ENCODE data around the gene VCL. TPM values are rescaled to one million over a fixed set of nuclear protein-coding genes. Genes with fewer than 3 reads are reported as not detected.
A peak's percentile ranks its signal among the peaks of the same experiment; 100 is the strongest.

VCL gene
- total RNA-seq, 1 experiment from 2014 or later, result 106 TPM

DNA sequence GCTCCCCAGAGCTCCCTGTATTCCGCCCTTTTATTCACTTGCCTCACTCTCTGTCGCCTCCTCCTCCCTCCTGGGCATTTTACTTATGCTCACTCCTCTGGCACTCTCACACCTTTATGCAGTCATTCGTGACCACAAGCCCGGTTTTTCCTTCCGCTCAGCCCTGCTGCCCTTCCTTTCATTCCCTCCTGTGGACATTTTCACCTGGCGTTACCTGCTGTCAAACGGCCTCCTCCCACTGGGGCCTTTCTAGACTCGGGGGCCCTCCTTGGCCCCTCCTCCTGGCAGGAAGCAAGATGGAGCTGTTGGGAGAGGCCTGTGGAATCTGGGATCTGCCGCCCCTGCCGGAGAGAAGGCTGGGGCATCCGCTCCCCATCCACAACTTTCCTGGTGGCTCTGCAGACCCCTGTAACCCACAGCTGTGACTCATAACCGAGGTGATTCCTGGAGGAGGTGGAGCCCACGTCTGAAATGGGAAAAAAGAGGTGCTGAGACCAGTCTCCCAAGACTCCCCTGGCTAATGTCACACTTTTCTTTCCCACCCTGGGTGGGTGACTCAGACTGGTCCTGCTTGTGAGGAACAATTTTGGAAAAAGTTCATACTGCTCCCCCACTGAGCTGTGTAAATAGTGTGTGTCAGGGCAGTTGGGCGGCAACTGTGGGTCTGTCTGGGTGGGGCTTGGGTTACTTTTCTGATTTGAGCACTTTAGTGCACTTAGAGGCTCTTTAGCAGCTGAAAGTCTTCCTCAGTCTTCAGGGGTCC, 1.2 kb downstream of the VCL start (continued):
- TF ChIP-seq, protein P1, sequence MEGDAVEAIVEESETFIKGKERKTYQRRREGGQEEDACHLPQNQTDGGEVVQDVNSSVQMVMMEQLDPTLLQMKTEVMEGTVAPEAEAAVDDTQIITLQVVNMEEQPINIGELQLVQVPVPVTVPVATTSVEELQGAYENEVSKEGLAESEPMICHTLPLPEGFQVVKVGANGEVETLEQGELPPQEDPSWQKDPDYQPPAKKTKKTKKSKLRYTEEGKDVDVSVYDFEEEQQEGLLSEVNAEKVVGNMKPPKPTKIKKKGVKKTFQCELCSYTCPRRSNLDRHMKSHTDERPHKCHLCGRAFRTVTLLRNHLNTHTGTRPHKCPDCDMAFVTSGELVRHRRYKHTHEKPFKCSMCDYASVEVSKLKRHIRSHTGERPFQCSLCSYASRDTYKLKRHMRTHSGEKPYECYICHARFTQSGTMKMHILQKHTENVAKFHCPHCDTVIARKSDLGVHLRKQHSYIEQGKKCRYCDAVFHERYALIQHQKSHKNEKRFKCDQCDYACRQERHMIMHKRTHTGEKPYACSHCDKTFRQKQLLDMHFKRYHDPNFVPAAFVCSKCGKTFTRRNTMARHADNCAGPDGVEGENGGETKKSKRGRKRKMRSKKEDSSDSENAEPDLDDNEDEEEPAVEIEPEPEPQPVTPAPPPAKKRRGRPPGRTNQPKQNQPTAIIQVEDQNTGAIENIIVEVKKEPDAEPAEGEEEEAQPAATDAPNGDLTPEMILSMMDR (IDR thresholded peaks at IDR 0.05 in 2 of 3, conservative IDR thresholded peaks at IDR 0.05 in 1 of 3; ENCODE audit: borderline replicate concordance in 1 of 3, insufficient read depth in 1 of 3, low read depth in 2 of 3, low read length in 2 of 3), result peak in 2 of 3 experiments; percentile 54 to 59; a peak in 4 of 6 replicates
- TF ChIP-seq ELF1 (IDR thresholded peaks at IDR 0.05; ENCODE audit: borderline replicate concordance, low read depth) (no peak), CEBPB (IDR thresholded peaks at IDR 0.05; ENCODE audit: low read depth) (no peak)
- TF ChIP-seq, protein P2, sequence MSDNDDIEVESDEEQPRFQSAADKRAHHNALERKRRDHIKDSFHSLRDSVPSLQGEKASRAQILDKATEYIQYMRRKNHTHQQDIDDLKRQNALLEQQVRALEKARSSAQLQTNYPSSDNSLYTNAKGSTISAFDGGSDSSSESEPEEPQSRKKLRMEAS (IDR thresholded peaks at IDR 0.05), result peak; percentile 50

DNA sequence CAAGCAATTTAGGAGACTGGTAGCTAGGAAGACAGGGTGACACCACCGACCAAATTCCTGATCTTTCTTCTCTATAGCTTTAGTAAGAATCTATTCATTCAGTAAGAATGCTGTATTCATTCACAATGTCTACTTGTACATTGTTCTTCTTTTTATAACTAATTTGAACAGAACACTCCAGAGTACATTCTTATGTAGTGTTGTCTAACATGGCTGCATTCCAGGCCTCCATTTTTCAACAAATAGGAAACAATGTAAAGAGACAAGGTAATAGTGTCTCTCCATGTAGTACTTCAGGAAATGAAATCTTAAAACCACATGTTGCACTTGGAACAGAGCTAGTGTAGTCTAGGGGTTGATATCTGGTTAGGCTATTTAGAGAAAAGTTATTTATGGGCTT, 1.8 kb downstream of the VCL start:
- intact Hi-C loops (cut with micrococcal nuclease), result loop anchor here (2.0 kb wide), 1 partner anchor 113 kb away; no protein-coding TSS in a partner anchor
- Histone ChIP-seq H3K36me3 (ENCODE audit: control insufficient read depth in 1 of 2, insufficient read depth in 2 of 2, low read length in 2 of 2) (peaks cover 0 to 3% of the 10 kb centered on the region in 2 experiments; a peak in 1 of 4 replicates), H3K4me1 (ENCODE audit: control insufficient read depth in 1 of 2, insufficient read depth in 2 of 2, low read length in 2 of 2) (peaks cover 13 to 54% of the 10 kb centered on the region in 2 experiments), H3K27ac (ENCODE audit: low read depth, low read length) (peak overlapping the region; percentile 50), H2AFZ (ENCODE audit: low read depth, low read length, poor library complexity, severe bottlenecking) (no peak overlapping the region), H3K9ac (ENCODE audit: low read length) (peak overlapping the region; percentile 98), H3K9me2 (ENCODE audit: insufficient read depth) (no peaks in the 10 kb centered on the region), H3K4me3 (replicated peaks in 1 of 2; ENCODE audit: low read depth in 1 of 2, low read length in 2 of 2) (peak overlapping the region; percentile 95 to 98), H4K20me1 (ENCODE audit: insufficient read depth) (peaks cover 8% of the 10 kb centered on the region; the same call in 1 of the 2 replicates), H3K4me2 (ENCODE audit: low read length) (peak overlapping the region; percentile 81), H3K9me3 (ENCODE audit: control insufficient read depth in 1 of 2, insufficient read depth in 1 of 2, low read depth in 1 of 2, low read length in 2 of 2) (no peaks in the 10 kb centered on the region), H3K27me3 (ENCODE audit: insufficient read depth, low read length) (no peaks in the 10 kb centered on the region), H3K79me2 (ENCODE audit: insufficient read depth, low read length) (peaks cover 68% of the 10 kb centered on the region)
- ChIA-PET POLR2A (interaction anchor here (1.1 to 1.7 kb wide), 9 partner anchors 12 to 113 kb away, joined by 4 to 9 read pairs (median 6); no protein-coding TSS in a partner anchor), RAD21 (ENCODE audit: low non-redundant PET in 1 of 2, low total read pairs in 2 of 2, uncharacterized antibody in 2 of 2, unreplicated experiment in 2 of 2) (interaction anchor here in 1 of 2 experiments (1.2 to 1.3 kb wide), 2 partner anchors 33 to 82 kb away, joined by 4 read pairs; no protein-coding TSS in a partner anchor), CTCF (interaction anchor here (1.2 to 1.8 kb wide), 4 partner anchors 9 to 113 kb away, joined by 3 to 9 read pairs (median 4); no protein-coding TSS in a partner anchor)
- DNase-seq (ENCODE audit: low read depth, low spot score), result no peak
- TF ChIP-seq EZH2 (IDR thresholded peaks at IDR 0.05) (no peak), YY1 (IDR thresholded peaks at IDR 0.05; ENCODE audit: extremely low read depth, insufficient replicate concordance, low read depth, low read length) (no peak), SRF (IDR thresholded peaks at IDR 0.05; ENCODE audit: low read depth) (peak; percentile 0; the same call in 1 of the 2 replicates), SP1 (IDR thresholded peaks at IDR 0.05; ENCODE audit: low read depth) (no peak), CEBPB (IDR thresholded peaks at IDR 0.05; ENCODE audit: low read depth) (no peak; the same call in 1 of the 2 replicates), POLR2A (IDR thresholded peaks at IDR 0.05; ENCODE audit: borderline replicate concordance, extremely low read depth, insufficient read depth, insufficient read length) (no peak), JUND (IDR thresholded peaks at IDR 0.05) (no peak), FOSL1 (IDR thresholded peaks at IDR 0.05; ENCODE audit: low read depth) (no peak), RAD21 (IDR thresholded peaks at IDR 0.05; ENCODE audit: low read depth) (no peak), ZNF274 (IDR thresholded peaks at IDR 0.05; ENCODE audit: low read depth, low read length) (no peak)
- TF ChIP-seq, protein P2 (IDR thresholded peaks at IDR 0.05), result 0 out of 2 replicates have a peak, but pooled peaks have one; percentile 3
- TF ChIP-seq, protein P3, sequence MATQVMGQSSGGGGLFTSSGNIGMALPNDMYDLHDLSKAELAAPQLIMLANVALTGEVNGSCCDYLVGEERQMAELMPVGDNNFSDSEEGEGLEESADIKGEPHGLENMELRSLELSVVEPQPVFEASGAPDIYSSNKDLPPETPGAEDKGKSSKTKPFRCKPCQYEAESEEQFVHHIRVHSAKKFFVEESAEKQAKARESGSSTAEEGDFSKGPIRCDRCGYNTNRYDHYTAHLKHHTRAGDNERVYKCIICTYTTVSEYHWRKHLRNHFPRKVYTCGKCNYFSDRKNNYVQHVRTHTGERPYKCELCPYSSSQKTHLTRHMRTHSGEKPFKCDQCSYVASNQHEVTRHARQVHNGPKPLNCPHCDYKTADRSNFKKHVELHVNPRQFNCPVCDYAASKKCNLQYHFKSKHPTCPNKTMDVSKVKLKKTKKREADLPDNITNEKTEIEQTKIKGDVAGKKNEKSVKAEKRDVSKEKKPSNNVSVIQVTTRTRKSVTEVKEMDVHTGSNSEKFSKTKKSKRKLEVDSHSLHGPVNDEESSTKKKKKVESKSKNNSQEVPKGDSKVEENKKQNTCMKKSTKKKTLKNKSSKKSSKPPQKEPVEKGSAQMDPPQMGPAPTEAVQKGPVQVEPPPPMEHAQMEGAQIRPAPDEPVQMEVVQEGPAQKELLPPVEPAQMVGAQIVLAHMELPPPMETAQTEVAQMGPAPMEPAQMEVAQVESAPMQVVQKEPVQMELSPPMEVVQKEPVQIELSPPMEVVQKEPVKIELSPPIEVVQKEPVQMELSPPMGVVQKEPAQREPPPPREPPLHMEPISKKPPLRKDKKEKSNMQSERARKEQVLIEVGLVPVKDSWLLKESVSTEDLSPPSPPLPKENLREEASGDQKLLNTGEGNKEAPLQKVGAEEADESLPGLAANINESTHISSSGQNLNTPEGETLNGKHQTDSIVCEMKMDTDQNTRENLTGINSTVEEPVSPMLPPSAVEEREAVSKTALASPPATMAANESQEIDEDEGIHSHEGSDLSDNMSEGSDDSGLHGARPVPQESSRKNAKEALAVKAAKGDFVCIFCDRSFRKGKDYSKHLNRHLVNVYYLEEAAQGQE (IDR thresholded peaks at IDR 0.05; ENCODE audit: low read depth), result no peak
- TF ChIP-seq, protein P4, sequence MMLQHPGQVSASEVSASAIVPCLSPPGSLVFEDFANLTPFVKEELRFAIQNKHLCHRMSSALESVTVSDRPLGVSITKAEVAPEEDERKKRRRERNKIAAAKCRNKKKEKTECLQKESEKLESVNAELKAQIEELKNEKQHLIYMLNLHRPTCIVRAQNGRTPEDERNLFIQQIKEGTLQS (IDR thresholded peaks at IDR 0.05), result no peak
- ATAC-seq, result no peak
- BruUV-seq (replicated peaks), result TSS peak; percentile 50

Measured in HCT116 (cell line).